HG02678 (cell line): ENCODE data around the gene RPTOR.
"Not testable (repeated sequence)": the region's sequence is repeated elsewhere in the genome, so short reads cannot be mapped to it uniquely, and the experiment has no call there.

Source experiments
- ATAC-seq: cut with Tn5 transposase; IDR thresholded peaks from one replicate; pipeline ENCODE4 v1.9.1; 2021; ENCODE audit warnings: mild to moderate bottlenecking, moderate library complexity; ENCODE audit not compliant: unreplicated experiment

Gene RPTOR

DNA sequence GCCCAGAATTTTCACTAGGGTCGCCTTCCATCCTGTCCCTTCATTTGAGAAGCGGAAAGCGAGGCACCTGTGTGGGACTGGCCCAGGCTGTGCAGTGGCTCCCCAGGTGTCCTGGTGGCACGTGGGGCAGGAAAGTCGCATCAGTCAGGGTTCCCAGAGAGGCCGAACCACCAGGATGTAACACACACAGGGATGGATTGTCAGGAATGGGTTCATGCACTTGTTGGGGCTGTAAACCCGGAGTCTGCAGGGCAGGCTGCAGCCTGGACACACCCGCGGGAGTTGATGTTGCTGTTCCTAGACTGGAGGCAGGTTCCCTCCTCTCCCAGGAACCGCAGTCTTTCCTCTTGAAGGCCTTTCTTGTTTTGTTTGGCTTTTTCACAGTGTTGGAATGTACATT is 30.7 kb upstream of the RPTOR start:
- no peak for ATAC-seq

DNA sequence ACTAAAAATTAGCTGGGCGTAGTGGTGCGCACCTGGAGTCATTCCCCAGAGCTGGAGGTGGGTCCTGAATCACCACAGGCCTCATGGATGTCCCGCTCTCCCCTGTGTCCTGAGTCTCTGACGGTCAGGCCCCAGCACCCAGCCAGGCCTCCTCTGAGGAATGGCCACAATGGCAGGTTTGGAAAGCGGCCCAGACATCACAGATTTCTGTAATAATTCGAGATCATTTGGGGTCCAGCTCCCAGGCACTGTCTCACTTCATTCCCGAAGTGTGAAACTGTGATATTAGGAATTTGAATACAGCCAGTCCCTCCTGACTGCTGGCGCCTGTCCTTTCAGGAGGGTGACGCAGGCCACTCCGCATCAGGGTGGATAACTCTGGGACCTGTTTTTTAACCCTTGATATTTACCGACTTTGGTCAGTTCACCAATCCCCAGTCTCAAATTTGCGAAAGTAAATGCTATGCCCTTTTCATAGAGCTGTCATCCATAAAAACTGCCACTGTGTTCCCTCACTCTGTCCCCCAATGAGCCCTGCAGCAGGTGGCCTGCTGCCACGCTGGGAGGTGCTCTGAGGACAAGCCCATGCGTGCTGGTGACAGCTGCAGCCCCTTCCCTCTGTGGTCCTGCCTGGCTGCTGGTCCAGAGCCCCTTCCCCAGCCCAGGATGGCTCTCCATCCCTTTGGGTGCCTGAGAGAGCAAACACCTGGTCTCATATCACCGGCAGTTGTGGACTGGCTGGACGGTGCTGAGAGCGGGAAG is 28.3 kb upstream of the RPTOR start:
- ATAC-seq, result no peak

DNA sequence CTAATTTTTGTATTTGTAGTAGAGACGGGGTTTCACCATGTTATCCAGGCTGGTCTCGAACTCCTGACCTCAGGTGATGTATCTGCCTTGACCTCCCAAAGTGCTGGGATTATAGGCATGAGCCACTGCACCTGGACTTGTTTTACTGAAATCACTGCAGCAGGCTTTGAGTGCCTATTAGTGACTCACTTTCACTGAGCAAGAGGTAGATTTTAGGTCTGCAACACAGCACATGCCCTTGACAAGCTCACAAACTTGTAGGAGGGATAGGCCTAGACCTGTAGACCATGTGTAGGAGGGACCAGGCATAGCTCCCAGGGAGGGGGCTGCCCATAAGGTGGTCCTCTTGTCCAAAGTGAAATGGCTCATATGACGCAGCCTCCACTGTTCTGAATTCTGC is 27.0 kb upstream of the RPTOR start:
- ATAC-seq, result no peak

DNA sequence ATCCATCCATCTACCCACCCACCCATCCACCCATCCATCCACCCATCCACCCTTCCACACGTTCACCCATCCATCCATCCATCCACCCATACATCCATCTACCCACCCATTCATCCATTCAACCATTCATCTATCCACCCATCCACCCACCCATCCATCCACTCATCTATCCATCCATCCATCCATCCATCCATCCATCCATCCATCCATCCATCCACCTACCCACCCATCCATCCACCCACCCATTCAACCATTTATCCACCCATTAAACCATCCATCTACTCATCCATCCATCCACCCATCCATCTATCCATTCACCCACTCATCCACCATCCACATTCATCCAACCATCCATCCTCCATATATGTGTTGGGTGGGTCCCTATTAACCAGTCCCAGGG is 26.2 kb upstream of the RPTOR start:
- ATAC-seq, result no peak

DNA sequence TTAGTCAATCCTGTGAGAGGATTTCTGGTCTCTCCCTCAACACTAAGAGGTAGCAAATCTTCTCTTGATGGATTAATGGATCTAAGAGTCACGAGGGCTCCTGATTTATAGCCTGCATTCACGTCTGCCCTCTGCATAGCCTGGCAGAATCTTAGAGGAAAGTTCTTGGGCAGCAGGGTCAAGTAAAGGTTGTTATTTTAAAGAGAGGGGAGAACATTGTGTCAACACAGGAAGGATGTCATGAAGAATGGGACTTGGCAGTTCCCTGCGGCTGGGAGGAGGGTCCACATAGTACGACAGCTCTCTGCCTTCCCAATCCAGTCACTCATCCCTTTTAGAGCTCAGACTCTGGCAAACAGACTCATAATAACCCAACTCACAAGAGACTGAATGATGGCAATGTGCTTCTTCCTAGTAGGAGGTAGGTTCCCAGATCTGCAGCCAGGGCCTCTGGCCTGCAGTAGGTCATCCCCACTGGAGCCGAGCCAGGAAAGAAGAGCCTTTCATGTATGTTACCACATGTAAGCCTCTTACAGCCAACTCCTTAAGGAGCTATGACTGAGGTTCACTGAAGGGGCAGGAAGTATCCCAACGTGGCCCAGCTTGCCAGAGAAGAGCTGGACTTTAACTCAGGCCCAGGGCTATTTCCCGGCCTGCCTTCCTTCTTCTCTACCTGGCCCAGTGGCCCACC is 25.4 kb upstream of the RPTOR start:
- ATAC-seq, result no peak

DNA sequence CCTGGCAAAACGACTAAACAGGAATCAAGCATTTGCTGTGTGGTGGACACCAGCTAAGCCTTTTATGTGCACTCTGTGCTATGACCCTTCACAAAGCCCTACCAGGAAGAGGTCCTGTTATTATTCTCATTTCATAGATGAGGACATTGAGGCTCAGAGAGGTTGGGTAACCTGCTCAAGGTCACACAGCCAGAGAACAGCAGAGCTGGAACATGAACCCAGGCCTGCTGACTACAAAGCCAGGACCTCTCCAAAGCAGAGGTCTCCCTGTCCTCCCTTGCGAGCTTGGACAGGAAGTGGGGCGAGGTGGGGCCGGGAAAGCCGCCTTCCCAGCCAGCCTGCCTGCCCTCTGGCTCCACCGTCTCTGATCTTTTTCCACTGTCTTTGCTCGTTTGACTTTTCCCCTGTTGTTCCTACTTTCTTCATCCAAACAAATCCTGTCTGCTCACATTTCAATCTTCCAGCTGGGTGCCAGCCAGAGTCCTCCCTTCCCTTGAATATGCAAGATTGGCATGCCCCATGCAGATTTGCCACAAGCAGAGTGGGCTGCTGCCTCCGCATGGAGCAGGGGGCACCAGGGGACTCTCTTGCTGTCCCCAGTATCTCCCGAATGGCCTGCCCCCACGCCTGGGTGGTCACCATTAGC is 23.7 kb upstream of the RPTOR start:
- no peak for ATAC-seq

DNA sequence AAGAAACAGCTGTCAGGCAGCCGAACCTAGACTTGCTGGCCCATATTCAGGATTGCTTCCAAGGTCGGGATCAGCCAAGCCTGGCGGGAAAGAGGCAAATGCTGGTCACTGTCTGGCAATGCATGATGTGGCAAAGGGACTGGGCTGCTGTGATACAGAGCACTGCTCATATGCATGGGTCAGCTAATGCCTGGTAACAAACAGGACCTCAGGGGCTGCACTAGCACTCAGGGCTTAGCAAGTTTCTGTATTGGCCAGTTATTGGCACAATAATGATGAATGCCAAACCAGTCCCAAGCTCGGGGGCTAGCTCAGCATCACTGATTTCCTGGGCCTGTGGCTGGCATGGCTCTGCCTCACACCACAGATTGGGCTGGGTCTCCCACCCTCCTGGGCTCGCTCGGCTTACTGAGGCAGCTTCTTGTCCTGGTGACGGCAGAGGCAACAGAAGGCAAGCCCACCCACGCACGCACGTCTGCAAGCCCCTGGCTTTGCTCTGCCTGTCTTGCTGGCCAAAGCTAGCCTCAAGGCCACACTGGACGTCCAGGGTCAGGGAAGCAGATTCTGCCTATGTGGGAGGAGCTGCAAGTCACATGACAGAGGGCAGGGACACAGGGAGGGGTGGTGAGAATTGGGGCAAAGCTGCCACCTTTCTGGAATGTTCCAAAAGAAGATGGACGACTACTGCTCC is 21.4 kb upstream of the RPTOR start:
- ATAC-seq, result no peak

DNA sequence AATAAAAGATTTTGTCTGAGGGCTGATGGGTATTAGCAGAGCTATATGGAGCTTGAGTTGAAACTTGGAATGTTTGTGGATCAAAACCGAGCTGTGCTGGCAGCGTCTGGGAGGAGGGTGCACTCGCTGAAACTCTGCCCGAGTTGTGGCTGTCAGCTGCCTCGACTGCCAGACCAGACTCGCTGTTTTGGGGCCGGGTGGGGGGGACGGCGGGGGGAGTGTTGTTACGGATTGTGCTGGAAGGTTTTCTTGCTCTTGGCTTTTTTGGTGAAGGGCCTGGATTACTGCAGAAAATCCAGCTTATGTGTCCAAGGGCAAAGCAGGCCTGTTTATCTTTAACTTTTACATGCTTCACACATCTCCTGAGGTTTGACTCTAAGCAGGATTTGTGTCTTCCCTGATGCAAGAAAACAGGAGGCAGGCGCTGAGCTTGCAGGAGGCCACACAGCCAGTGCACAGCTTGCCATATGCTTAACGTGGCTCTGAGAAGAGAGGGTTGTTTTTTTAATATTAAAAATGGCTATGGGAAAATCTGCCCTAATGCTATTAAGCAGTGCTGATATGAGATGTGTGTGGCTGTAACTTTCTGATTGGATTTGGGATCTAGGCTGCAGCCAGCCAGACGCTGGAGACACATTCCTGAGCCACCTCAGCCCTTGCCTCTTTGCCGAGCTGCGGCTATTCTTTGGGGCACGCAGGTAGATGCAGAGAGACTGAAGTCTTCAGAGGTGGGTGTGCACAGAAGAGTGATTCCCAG is 20.5 kb upstream of the RPTOR start:
- ATAC-seq, result no peak

DNA sequence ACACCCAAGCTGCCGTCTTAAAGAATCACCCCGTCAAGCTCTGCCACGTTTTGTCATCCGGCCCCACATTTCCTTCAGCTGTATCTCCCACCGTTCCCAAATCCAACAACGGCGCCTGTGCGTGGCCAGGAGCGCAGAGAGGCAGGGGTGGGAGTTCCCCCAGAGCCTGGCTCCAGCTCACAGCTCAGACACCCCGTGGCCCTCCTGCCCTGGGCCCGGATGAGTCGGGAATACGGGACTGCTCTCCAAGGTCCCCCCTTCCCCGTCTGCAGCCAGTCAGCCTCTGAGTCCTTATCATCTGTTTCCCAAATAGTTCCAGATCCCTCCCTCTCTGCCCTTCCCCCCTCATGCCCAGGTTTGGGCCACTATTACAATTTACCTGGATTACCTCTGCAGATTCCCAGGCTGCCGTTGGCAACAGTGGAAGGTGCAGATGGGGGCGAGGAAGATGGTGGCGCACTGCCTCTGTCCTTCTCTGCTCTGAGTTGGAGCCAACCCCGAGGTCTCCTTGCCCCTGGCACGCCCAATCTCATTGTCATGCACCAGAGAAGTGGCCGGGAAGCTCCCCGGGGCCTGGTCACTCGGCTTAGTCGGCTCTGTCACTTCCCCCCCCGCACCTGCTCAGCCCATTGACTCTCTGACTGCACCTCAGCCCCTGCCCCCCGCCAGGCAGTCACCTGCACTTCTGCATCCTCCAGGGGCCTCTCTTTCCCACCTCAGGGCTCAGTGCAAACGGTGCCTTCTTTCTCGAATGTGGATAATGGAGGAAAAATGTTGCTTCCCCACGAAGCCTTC is 18.3 kb upstream of the RPTOR start:
- ATAC-seq, result no peak

DNA sequence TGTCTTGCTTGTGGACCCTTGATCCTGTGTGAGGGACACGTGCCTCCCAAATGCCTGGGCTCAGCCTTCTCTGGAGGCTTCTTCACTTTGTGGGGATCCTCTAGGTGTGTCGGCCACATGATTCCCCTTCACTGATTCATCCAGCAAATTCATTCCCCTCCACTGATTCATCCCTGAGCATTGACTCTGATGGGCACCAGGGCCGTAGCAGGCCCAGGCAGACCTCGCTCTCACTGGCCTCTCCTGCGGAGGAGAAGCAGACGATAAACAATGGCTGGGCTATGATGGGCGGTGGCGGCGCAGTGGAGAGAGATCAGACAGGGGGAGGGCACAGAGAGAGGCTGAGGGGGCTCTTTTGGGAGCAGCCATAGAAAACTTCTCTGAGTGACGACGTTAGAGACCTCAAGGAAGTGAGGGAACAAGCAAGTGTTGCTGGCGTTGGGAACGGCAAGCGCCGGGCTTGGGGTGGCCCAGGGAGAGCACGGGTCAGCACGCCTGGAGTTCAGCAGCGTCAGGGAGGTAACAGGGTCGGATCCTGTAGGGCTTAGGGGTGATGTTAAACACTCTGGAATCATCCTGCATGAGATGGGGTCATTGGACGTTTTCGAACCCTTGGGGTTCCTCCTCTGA is 17.5 kb upstream of the RPTOR start:
- no peak for ATAC-seq

DNA sequence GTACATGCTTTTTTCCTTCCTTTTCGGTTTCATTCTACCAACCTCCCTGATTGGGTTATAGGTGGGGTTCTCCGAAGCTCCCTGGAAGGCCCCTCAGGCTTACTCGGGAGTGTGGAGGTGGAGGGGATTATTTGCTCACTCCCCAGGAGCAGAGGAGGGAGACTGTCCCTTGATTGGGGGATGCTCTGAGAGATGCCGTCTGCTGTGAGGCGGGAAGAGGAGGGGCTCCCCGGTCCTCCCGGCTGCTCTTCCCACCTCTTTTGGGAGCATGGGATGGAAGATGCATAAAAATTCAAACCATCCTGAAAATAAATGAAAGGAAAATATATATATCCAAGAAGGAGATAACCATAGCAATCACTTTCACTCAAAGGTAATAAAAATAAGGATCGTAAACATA is 16.1 kb upstream of the RPTOR start:
- no peak for ATAC-seq

DNA sequence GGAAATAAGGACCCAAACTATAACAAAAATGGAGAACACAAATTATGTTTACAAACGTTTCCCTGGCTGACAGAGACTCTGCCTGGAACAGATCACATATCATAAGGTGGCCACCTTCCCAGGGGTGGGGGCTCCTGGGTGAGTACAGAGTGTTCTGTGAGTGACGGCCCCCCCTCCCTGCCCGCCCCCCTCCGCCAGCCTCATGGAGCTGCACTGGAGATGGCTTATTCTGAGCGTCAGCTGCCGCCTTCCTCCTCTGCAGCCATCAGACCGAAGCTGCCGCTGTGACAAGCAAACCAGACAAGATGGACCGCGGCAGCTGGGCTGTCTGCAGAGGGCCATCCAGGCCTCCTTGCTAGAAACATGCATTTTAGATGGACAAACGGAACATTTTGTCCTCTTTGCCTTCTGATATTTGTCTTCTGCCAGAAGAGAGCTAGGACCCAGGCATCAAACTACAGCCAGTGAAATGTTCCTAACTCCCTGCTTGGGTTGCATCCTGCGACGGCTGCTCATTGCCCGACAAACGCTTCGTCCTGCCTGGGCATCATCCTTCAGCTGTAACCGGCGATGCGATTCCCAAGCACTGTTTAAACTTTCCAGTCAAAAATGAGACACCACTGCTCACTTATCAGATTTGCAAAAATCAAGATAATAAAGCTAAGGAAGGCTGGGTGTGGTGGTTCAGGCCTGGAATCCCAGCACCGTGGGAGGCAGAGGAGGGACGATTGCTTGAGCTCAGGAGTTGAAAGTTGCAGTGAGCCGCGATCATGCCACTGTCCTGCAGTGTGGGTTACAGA is 15.3 kb upstream of the RPTOR start:
- ATAC-seq, result no peak

DNA sequence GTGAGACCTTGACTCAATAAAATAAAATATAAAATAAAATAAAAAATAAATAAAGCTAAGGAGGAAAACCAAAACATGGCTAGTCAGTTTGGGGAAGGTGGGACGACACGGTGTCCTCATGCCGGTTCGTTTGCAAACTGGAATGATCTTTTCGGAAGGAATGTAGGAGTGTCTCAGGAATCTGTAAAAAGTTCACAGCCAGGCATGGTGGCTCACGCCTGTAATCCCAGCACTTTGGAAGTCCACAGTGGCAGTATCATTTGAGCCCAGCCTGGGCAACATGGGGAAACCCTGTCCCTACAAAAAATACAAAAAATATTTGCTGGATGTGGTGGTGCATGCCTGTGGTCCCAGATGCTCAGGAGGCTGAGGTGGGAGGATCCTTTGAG is 14.7 kb upstream of the RPTOR start:
- no peak for ATAC-seq

DNA sequence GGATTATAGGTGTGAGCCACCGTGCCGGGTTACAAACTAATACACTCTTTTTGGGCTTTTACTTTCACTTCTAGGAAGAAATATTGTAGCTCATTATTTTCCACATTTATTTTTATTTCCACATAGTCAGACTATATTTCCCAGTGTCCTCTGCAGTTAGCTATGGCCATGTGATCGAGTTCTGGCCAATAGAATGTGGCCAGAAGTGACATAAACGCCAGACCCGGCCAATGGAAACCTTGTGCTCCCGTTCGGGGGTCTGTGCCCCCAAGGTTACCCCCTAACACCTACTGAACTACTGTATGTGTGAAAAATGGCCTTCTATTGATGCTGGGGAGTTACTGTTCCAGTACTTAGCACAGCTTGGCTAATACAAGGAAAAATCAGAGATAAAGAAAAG is 13.2 kb upstream of the RPTOR start:
- ATAC-seq, result no peak

DNA sequence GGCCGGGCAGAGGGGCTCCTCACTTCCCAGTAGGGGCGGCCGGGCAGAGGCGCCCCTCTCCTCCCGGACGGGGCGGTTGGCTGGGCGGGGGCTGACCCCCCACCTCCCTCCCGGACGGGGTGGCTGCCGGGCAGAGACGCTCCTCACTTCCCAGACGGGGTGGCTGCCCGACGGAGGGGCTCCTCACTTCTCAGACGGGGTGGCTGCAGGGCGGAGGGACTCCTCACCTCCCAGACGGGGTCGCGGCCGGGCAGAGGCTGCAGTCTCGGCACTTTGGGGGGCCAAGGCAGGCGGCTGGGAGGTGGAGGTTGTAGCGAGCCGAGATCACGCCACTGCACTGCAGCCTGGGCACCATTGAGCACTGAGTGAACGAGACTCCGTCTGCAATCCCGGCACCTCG is 7.3 kb upstream of the RPTOR start:
- ATAC-seq, result not testable (repeated sequence)

DNA sequence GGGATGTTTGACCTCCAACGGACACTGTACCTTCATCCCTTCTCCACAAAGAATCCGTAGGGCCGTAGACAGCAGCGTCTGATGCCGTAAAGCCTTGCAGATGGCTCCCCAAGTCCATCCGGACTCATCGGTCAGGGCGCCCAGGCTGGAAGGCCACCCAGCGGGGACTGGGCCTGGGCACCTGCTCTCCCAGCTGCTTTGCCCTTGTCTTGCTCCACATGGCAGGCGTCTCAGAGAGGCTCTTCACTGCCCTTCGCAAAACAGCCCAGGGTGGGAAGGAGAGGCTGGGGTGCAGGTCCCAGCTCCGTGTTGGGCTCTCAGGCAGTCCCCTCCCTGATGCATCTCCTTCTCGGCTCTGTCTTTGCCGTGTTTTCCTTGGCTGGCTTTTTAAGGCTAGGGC is 6.2 kb upstream of the RPTOR start:
- ATAC-seq, result no peak

DNA sequence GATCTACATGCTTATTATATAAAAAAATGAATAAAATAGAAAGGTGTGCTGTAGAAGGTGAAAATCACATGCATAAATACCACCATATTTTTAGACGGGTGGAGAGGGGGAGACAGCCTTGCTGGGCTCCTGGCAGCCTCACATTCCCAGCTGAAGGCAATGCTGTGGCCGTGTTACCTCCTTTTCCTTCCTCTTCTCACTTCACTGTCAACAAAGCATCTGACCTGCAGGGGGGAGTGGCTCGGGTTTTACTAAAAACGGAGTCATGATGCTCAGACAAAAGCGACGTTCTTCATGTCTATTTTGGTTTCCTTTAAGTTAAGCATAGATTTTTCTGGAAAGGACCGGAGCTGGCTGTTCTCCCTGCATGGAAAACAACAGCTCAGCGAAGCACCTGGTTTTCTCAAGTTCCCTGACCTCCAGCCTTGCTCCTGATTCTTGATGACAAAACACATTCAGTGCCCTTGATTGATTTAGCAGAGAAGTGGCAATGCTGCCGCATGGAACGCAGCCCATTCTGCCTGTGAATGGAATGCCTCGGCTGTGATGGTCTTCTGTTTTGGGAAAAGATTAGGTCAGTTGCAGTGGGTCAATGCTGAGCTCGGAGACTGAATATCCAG is 5.5 kb upstream of the RPTOR start:
- no peak for ATAC-seq

DNA sequence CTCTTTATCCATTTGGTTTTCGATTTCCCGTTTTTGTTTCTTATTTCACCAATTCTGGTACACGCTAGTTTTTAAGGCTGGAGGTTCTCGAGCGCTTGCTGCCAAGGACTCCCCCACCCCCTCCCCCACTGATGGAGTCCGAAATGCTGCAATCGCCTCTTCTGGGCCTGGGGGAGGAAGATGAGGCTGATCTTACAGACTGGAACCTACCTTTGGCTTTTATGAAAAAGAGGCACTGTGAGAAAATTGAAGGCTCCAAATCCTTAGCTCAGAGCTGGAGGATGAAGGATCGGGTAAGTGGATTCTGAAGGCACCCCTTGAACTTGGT is 825 bp downstream of the RPTOR start:
- no peak for ATAC-seq

DNA sequence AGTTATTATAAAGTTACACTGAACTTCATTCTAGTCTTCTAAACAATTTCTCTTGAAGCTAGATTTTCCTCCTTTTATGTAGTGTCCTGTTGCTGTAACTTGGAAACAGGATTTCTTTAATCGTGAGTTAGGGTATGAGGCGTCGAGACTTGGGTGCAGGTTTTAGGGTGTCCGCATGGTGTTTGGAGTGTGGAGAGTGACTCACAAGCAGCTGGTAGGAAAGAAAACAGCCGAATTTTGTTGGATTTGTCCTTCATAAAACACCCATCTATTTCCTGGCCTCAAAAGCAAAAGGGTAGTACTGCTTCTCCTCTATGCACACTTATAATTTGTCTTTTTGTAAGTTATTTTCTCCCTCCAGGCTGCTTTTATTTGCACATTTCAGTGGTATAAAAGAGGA is 1.6 kb downstream of the RPTOR start:
- ATAC-seq, result no peak
